ENCODE results near the gene RBCK1. TPM values are rescaled to one million over a fixed set of nuclear protein-coding genes. Genes with fewer than 3 reads are reported as not detected.
A peak's percentile ranks its signal among the peaks of the same experiment; 100 is the strongest.

Gene RBCK1
- total RNA-seq, 6 donors from 2014 or later: 63.4 to 179 (median 109) TPM

- no peak for TF ChIP-seq EP300 (IDR thresholded peaks at IDR 0.05)
- TF ChIP-seq, protein P1, sequence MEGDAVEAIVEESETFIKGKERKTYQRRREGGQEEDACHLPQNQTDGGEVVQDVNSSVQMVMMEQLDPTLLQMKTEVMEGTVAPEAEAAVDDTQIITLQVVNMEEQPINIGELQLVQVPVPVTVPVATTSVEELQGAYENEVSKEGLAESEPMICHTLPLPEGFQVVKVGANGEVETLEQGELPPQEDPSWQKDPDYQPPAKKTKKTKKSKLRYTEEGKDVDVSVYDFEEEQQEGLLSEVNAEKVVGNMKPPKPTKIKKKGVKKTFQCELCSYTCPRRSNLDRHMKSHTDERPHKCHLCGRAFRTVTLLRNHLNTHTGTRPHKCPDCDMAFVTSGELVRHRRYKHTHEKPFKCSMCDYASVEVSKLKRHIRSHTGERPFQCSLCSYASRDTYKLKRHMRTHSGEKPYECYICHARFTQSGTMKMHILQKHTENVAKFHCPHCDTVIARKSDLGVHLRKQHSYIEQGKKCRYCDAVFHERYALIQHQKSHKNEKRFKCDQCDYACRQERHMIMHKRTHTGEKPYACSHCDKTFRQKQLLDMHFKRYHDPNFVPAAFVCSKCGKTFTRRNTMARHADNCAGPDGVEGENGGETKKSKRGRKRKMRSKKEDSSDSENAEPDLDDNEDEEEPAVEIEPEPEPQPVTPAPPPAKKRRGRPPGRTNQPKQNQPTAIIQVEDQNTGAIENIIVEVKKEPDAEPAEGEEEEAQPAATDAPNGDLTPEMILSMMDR (IDR thresholded peaks at IDR 0.05): no peak
- no peak for TF ChIP-seq POLR2AphosphoS5 (IDR thresholded peaks at IDR 0.05)
- TF ChIP-seq POLR2A (IDR thresholded peaks at IDR 0.05): no peak
- ATAC-seq (ENCODE audit: low FRiP score in 2 of 2) (peak in 1 of 2 donors; percentile 30), DNase-seq (no peak)
- H3K36me3 ChIP-seq: no peaks in the 10 kb centered on the region
- H3K4me3 ChIP-seq: no peak overlapping the region
- no peak overlapping the region for H3K27ac ChIP-seq
- no peaks in the 10 kb centered on the region for H3K9me3 ChIP-seq
- WGBS, 2 donors: 82 to 89% methylated on average over 10 to 13 of the region's 13 CpGs
- H3K4me1 ChIP-seq: peaks cover 9 to 20% (median 12%) of the 10 kb centered on the region in 4 donors
- H3K27me3 ChIP-seq: no peaks in the 10 kb centered on the region
These were observed 44.6 kb upstream of the RBCK1 start for GRCh38 chr20:363319-364078.

- H3K9me3 ChIP-seq: no peaks in the 10 kb centered on the region
- DNase-seq (no peak), ATAC-seq (ENCODE audit: low FRiP score in 2 of 2) (no peak)
- H3K27me3 ChIP-seq: no peaks in the 10 kb centered on the region
- H3K27ac ChIP-seq: no peak overlapping the region
- H3K4me3 ChIP-seq: no peak overlapping the region
- WGBS, 2 donors: 75 to 84% methylated on average over 9 of the region's 9 CpGs
- TF ChIP-seq POLR2AphosphoS5 (IDR thresholded peaks at IDR 0.05) (no peak), POLR2A (IDR thresholded peaks at IDR 0.05) (no peak), EP300 (IDR thresholded peaks at IDR 0.05) (no peak)
- TF ChIP-seq, protein P1 (IDR thresholded peaks at IDR 0.05): no peak
- peaks cover 11 to 24% (median 17%) of the 10 kb centered on the region in 4 donors for H3K4me1 ChIP-seq
- no peaks in the 10 kb centered on the region for H3K36me3 ChIP-seq
These were observed 42.9 kb upstream of the RBCK1 start for GRCh38 chr20:364905-365794.

DNA sequence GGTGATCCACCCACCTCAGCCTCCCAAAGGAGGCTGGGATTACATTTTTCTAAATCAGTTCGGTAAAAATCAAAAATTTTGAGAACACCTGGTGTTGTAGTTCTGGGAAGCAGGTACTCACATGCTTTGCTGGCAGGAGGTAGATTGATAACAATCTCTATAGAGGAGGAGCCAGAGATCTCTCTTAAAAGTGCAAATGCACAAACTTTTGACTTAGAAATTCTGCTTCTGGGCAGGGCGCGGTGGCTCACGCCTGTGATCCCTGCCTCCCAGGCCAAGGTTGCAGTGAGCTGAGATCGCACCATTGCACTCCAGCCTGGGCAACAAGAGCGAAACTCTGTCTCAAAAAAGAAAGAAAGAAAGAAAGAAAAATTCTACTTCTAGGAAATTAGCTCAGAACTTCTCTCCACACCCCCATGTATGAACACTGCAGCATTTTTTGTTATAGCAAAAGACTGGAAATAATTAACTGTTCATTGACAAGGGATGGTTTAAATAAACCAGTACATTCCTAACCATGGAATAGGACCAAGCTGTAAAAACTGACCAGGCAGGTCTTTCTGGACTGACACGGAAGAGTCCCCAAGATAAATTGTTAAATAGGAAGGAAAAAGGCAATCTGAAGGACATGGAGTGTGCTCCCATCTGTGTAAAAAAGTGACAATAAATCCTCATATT, 41.9 kb upstream of the RBCK1 start:
- DNase-seq (no peak), ATAC-seq (ENCODE audit: low FRiP score in 2 of 2) (no peak)
- TF ChIP-seq POLR2A (IDR thresholded peaks at IDR 0.05) (no peak), POLR2AphosphoS5 (IDR thresholded peaks at IDR 0.05) (no peak), EP300 (IDR thresholded peaks at IDR 0.05) (no peak)
- TF ChIP-seq, protein P1 (IDR thresholded peaks at IDR 0.05): no peak
- Histone ChIP-seq H3K4me3 (no peak overlapping the region), H3K27me3 (no peaks in the 10 kb centered on the region), H3K4me1 (peaks cover 18 to 35% (median 27%) of the 10 kb centered on the region in 4 donors), H3K27ac (no peak overlapping the region), H3K9me3 (no peaks in the 10 kb centered on the region), H3K36me3 (no peaks in the 10 kb centered on the region)
- 67 to 71% methylated on average over 7 of the region's 7 CpGs for WGBS, 2 donors

GRCh38 chr20:366719-367485, 41.2 kb upstream of the RBCK1 start:
- no peaks in the 10 kb centered on the region for H3K27me3 ChIP-seq
- no peaks in the 10 kb centered on the region for H3K36me3 ChIP-seq
- 80 to 87% methylated on average over 13 of the region's 13 CpGs for WGBS, 2 donors
- no peak for ATAC-seq (ENCODE audit: low FRiP score in 2 of 2)
- TF ChIP-seq, protein P1 (IDR thresholded peaks at IDR 0.05): no peak
- TF ChIP-seq POLR2AphosphoS5 (IDR thresholded peaks at IDR 0.05): no peak
- TF ChIP-seq EP300 (IDR thresholded peaks at IDR 0.05): no peak
- no peak for TF ChIP-seq POLR2A (IDR thresholded peaks at IDR 0.05)
- H3K9me3 ChIP-seq: no peaks in the 10 kb centered on the region
- peaks cover 26 to 41% (median 34%) of the 10 kb centered on the region in 4 donors for H3K4me1 ChIP-seq
- no peak overlapping the region for H3K27ac ChIP-seq
- no peak for DNase-seq
- no peak overlapping the region for H3K4me3 ChIP-seq

Measured in upper lobe of left lung (tissue), 6 donors.